Keratinocyte (primary cell): Measurements from ENCODE around the gene IL10RA. TPM values are rescaled to one million over a fixed set of nuclear protein-coding genes. Genes with fewer than 3 reads are reported as not detected.

ENCODE experiments used
- DNase-seq: peaks from one replicate; pipeline ENCODE4 v3.0.0-alpha.2; 2011; ENCODE audit warnings: low read depth, missing footprints, low spot score
- FAIRE-seq: peaks from 2 replicates; lab custom pipeline; 2011; peaks lifted over from hg19 to GRCh38; lab: Jason Lieb, UNC
- H2AFZ ChIP-seq: 2 replicates; pipeline ENCODE4 v1.6.0; 2012; ENCODE audit warnings: low read length, control low read depth, inconsistent platforms; ENCODE audit not compliant: control insufficient read depth
- H3K27ac ChIP-seq: 2 replicates; pipeline ENCODE4 v1.5.1; 2011; ENCODE audit warnings: low read length; ENCODE audit not compliant: control insufficient read depth, insufficient read depth
- H3K27me3 ChIP-seq: 3 replicates; pipeline ENCODE4 v1.6.0; 2011; ENCODE audit warnings: low read length; ENCODE audit not compliant: control insufficient read depth, insufficient read depth; ENCODE audit errors: extremely low read depth
- H3K36me3 ChIP-seq, 2 experiments: 2 replicates in 1 of 2; 3 replicates in 1 of 2; pipeline ENCODE4 v1.5.1; 2011; ENCODE audit warnings: low read length in 2 of 2, mild to moderate bottlenecking in 1 of 2; ENCODE audit not compliant: control insufficient read depth in 2 of 2, insufficient read depth in 2 of 2; ENCODE audit errors: extremely low read depth in 1 of 2
- H3K4me1 ChIP-seq: 3 replicates; pipeline ENCODE4 v1.5.1; 2011; ENCODE audit warnings: low read length; ENCODE audit not compliant: control insufficient read depth, insufficient read depth; ENCODE audit errors: extremely low read depth
- H3K4me2 ChIP-seq: 3 replicates; pipeline ENCODE4 v1.6.0; 2011; ENCODE audit warnings: low read depth, low read length; ENCODE audit not compliant: control insufficient read depth, insufficient read depth; ENCODE audit errors: extremely low read depth
- H3K4me3 ChIP-seq, 3 experiments: fragments of 200-600 bp in 1 of 3; sonication (generic) in 1 of 3; 2 replicates in 2 of 3; 3 replicates in 1 of 3; pipeline ENCODE4 v1.5.1; 2011 to 2016; ENCODE audit warnings: low read length in 3 of 3, mild to moderate bottlenecking in 3 of 3, control low read depth in 2 of 3, inconsistent platforms in 1 of 3, low read depth in 1 of 3, mixed read lengths in 1 of 3, mixed run types in 1 of 3, moderate library complexity in 1 of 3; ENCODE audit not compliant: control insufficient read depth in 2 of 3, insufficient read depth in 2 of 3; ENCODE audit errors: extremely low read depth in 1 of 3
- H3K79me2 ChIP-seq: 2 replicates; pipeline ENCODE4 v1.6.0; 2012; ENCODE audit warnings: low read length; ENCODE audit not compliant: control insufficient read depth, insufficient read depth
- H3K9ac ChIP-seq: 3 replicates; pipeline ENCODE4 v1.6.0; 2011; ENCODE audit warnings: low read length; ENCODE audit not compliant: control insufficient read depth, insufficient read depth; ENCODE audit errors: extremely low read depth
- H3K9me1 ChIP-seq: 3 replicates; pipeline ENCODE4 v1.6.0; 2011; ENCODE audit warnings: low read length; ENCODE audit not compliant: control insufficient read depth, insufficient read depth; ENCODE audit errors: extremely low read depth
- H3K9me3 ChIP-seq: 2 replicates; pipeline ENCODE4 v1.5.1; 2012; ENCODE audit warnings: low read depth, low read length; ENCODE audit not compliant: control insufficient read depth
- H4K20me1 ChIP-seq: 3 replicates; pipeline ENCODE4 v1.6.0; 2011; ENCODE audit warnings: low read length; ENCODE audit not compliant: control insufficient read depth, insufficient read depth; ENCODE audit errors: extremely low read depth
- CTCF ChIP-seq, 3 experiments: IDR thresholded peaks in 1 of 3; conservative IDR thresholded peaks in 1 of 3; optimal IDR thresholded peaks in 1 of 3; 2 replicates in 2 of 3; 3 replicates in 1 of 3; pipeline versions ENCODE3 to v1.5.1; 2011; ENCODE audit warnings: low read length in 3 of 3, mild to moderate bottlenecking in 3 of 3, moderate library complexity in 2 of 3, control low read depth in 1 of 3, inconsistent platforms in 1 of 3; ENCODE audit not compliant: insufficient read depth in 2 of 3; ENCODE audit errors: extremely low read depth in 1 of 3
- EZH2 ChIP-seq: IDR thresholded peaks from one replicate; pipeline ENCODE4 v1.6.1; 2012; ENCODE audit warnings: inconsistent platforms, mild to moderate bottlenecking, low read length, moderate library complexity
- dilution Hi-C: fragments of 300-500 bp; cut with MboI; formaldehyde crosslinking; loops from one replicate; pipeline ENCODE4 v1.7.0; 2020; ENCODE audit warnings: low sequenced_read_pairs; ENCODE audit not compliant: extremely low pct_ligation_motif_present
- polyA plus RNA-seq, 5 experiments: library from polyadenylated mRNA; depleted of rRNA in 3 of 5; stranded (reverse) in 3 of 5; stranded (forward) in 1 of 5; unstranded in 1 of 5; fragments of >200 nt; gene quantifications; 1 replicate in 1 of 5; 2 replicates in 3 of 5; 3 replicates in 1 of 5; pipeline versions ENCODE4 v1.2.1 to v1.2.3, GENCODE V29; 2011 to 2012; ENCODE audit warnings: missing spikeins in 2 of 5, low read depth in 1 of 5, low replicate concordance in 1 of 5

Gene IL10RA
- polyA plus RNA-seq, 1 donor (not counting 4 experiments of a cell fraction or from before 2014, with no cell fraction given) = 0.04 TPM

- H3K27me3 ChIP-seq = no peaks in the 10 kb centered on the region
- H3K79me2 ChIP-seq = no peaks in the 10 kb centered on the region
- dilution Hi-C loops = no loop called here
- H3K4me2 ChIP-seq = no peak overlapping the region
- H3K36me3 ChIP-seq = no peaks in the 10 kb centered on the region
- no peak overlapping the region for H2AFZ ChIP-seq
- H3K9me1 ChIP-seq = peaks cover 2% of the 10 kb centered on the region
- TF ChIP-seq CTCF (optimal IDR thresholded peaks at IDR 0.05 in 1 of 3, IDR thresholded peaks at IDR 0.05 in 1 of 3, conservative IDR thresholded peaks at IDR 0.05 in 1 of 3; ENCODE audit: extremely low read depth in 1 of 3, insufficient read depth in 2 of 3, low read length in 3 of 3) = no peak
- no peak for TF ChIP-seq EZH2
- peaks cover 10% of the 10 kb centered on the region for H3K4me1 ChIP-seq
- no peak overlapping the region for H3K4me3 ChIP-seq
- H3K9me3 ChIP-seq = no peaks in the 10 kb centered on the region
- DNase-seq (peak; percentile 19), FAIRE-seq (no peak)
- no peaks in the 10 kb centered on the region for H4K20me1 ChIP-seq
- H3K27ac ChIP-seq = no peak overlapping the region
- no peak overlapping the region for H3K9ac ChIP-seq
Measured at GRCh38 chr11:118045191-118045590, 59.0 kb downstream of the IL10RA start.

GRCh38 chr11:118046051-118046963 is 60.1 kb downstream of the IL10RA start:
- TF ChIP-seq EZH2 = no peak
- TF ChIP-seq CTCF (optimal IDR thresholded peaks at IDR 0.05 in 1 of 3, IDR thresholded peaks at IDR 0.05 in 1 of 3, conservative IDR thresholded peaks at IDR 0.05 in 1 of 3; ENCODE audit: extremely low read depth in 1 of 3, insufficient read depth in 2 of 3, low read length in 3 of 3) = no peak
- Histone ChIP-seq H3K27me3 (no peaks in the 10 kb centered on the region), H3K27ac (no peak overlapping the region), H3K9ac (no peak overlapping the region), H3K9me3 (no peaks in the 10 kb centered on the region), H3K9me1 (peaks cover 2% of the 10 kb centered on the region), H3K4me3 (no peak overlapping the region), H2AFZ (no peak overlapping the region), H3K4me1 (peaks cover 10% of the 10 kb centered on the region), H4K20me1 (no peaks in the 10 kb centered on the region), H3K4me2 (peak overlapping the region; percentile 27), H3K36me3 (no peaks in the 10 kb centered on the region), H3K79me2 (no peaks in the 10 kb centered on the region)
- FAIRE-seq = peak; percentile 23
- no peak for DNase-seq
- dilution Hi-C loops = no loop called here
